HepG2 (cell line): Measurements from ENCODE around the gene GPS2. TPM values are rescaled to one million over a fixed set of nuclear protein-coding genes. Genes with fewer than 3 reads are reported as not detected.

Experiments
- CHD2 ChIP-seq: IDR thresholded peaks from 2 replicates; pipeline ENCODE4 v1.6.1; 2011; ENCODE audit warnings: low read depth, low read length, improper control_type of control experiment
- CREM ChIP-seq, 2 experiments: sonication (generic) in 1 of 2; formaldehyde crosslinking in 1 of 2; IDR thresholded peaks; 2 replicates each; pipeline versions ENCODE4 v1.4.0 to v1.6.1; 2016 to 2020; ENCODE audit warnings: antibody characterized with exemption in 1 of 2, mild to moderate bottlenecking in 1 of 2, missing genetic modification reagents in 1 of 2
- ELF3 ChIP-seq: IDR thresholded peaks from 2 replicates; pipeline ENCODE4 v1.6.1; 2016; ENCODE audit warnings: missing genetic modification reagents, missing compliant biosample characterization
- MAFF ChIP-seq: IDR thresholded peaks from 2 replicates; pipeline ENCODE4 v1.6.1; 2011; ENCODE audit warnings: low read depth, low read length, improper control_type of control experiment
- NAIF1 ChIP-seq: sonication (generic); formaldehyde crosslinking; IDR thresholded peaks from 2 replicates; pipeline ENCODE4 v1.5.0; 2020; ENCODE audit warnings: mild to moderate bottlenecking, missing genetic modification reagents, borderline replicate concordance
- NCOA2 ChIP-seq: sonication (generic); formaldehyde crosslinking; IDR thresholded peaks from 2 replicates; pipeline ENCODE4 v1.8.0; 2022; ENCODE audit warnings: inconsistent platforms
- PCBP2 ChIP-seq: fragments of 200-400 bp; formaldehyde crosslinking; optimal IDR thresholded peaks from 2 replicates; pipeline ENCODE3; 2018; ENCODE audit warnings: low read length, low read depth; ENCODE audit not compliant: poor library complexity, severe bottlenecking
- SMARCC2 ChIP-seq: fragments of 450-650 bp; IDR thresholded peaks from 2 replicates; pipeline ENCODE4 v1.6.1; 2017; ENCODE audit warnings: antibody characterized with exemption, mild to moderate bottlenecking
- THAP9 ChIP-seq: sonication (generic); formaldehyde crosslinking; IDR thresholded peaks from 2 replicates; pipeline ENCODE4; 2020; ENCODE audit warnings: missing genetic modification reagents, mild to moderate bottlenecking, borderline replicate concordance
- ZBTB40 ChIP-seq, 2 experiments: fragments of 450-650 bp in 1 of 2; sonication (generic) in 1 of 2; formaldehyde crosslinking in 1 of 2; IDR thresholded peaks; 2 replicates each; pipeline versions ENCODE4 v1.6.1 to v1.8.0; 2016 to 2022; ENCODE audit warnings: antibody characterized with exemption in 1 of 2, mild to moderate bottlenecking in 1 of 2, missing genetic modification reagents in 1 of 2
- ZNF337 ChIP-seq: sonication (generic); formaldehyde crosslinking; IDR thresholded peaks from 2 replicates; pipeline ENCODE4 v1.5.1; 2020; ENCODE audit warnings: missing genetic modification reagents, low read depth, mild to moderate bottlenecking, borderline replicate concordance
- ZNF558 ChIP-seq: sonication (generic); formaldehyde crosslinking; IDR thresholded peaks from 2 replicates; pipeline ENCODE4 v1.9.0; 2022; ENCODE audit warnings: mild to moderate bottlenecking, missing genetic modification reagents, borderline replicate concordance
- polyA plus RNA-seq, 8 experiments: library from polyadenylated mRNA; depleted of rRNA in 3 of 8; stranded (reverse) in 7 of 8; unstranded in 1 of 8; fragments of >200 nt; fragmentation: Illumina TruSeq in 4 of 8; extraction: Trizol in 4 of 8; gene quantifications; 2 replicates each; pipeline versions ENCODE4 v1.2.1 to v1.2.3, GENCODE V29; 2011 to 2016; ENCODE audit warnings: low read depth in 4 of 8, missing spikeins in 1 of 8, mixed read lengths in 1 of 8; ENCODE audit not compliant: insufficient read depth in 1 of 8
- total RNA-seq, 5 experiments: library from RNA; depleted of rRNA; stranded (reverse); fragments of >200 nt; fragmentation: Illumina TruSeq; extraction: Trizol; gene quantifications; 2 replicates each; pipeline ENCODE4 v1.2.3, GENCODE V29; 2016; ENCODE audit warnings: low read depth in 1 of 5
- TF ChIP-seq, protein P1 (sequence below): sonication (generic); formaldehyde crosslinking; IDR thresholded peaks from 2 replicates; pipeline ENCODE4 v1.5.1; 2020; ENCODE audit warnings: mild to moderate bottlenecking, missing genetic modification reagents

The GPS2 gene
- total and polyA plus RNA-seq, 2 of the 13 experiments (the other 11 are each of a cell fraction or from before 2014, with no cell fraction given): 58.0 to 59.4 TPM

DNA sequence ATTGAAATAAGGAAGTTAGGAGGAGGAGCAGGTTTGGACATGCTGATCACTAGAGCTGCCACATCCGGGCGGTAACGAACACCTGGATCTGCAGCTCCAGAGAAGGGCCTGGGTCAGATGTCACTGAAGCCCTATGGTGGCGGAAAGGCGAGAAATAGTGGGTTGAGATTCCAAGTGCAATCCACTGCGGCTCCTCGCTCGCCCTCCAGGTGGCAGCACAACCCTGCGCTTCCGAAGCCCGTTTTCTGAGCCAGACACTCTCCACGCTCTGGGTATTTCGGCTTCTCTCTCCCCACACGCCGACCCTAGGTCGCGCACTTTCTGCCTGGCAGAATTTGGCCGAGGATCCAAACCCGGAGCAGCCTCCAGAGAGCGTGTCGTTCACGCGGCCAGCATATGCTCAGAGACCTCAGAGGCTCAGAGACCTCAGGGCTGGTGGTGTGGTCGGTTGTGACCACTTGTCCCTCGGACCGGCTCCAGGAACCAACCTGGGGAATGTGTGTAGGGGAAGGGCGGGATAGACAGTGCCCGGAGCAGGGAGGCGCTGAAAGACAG, 34.6 kb downstream of the GPS2 start (continued):
- TF ChIP-seq, protein P1, sequence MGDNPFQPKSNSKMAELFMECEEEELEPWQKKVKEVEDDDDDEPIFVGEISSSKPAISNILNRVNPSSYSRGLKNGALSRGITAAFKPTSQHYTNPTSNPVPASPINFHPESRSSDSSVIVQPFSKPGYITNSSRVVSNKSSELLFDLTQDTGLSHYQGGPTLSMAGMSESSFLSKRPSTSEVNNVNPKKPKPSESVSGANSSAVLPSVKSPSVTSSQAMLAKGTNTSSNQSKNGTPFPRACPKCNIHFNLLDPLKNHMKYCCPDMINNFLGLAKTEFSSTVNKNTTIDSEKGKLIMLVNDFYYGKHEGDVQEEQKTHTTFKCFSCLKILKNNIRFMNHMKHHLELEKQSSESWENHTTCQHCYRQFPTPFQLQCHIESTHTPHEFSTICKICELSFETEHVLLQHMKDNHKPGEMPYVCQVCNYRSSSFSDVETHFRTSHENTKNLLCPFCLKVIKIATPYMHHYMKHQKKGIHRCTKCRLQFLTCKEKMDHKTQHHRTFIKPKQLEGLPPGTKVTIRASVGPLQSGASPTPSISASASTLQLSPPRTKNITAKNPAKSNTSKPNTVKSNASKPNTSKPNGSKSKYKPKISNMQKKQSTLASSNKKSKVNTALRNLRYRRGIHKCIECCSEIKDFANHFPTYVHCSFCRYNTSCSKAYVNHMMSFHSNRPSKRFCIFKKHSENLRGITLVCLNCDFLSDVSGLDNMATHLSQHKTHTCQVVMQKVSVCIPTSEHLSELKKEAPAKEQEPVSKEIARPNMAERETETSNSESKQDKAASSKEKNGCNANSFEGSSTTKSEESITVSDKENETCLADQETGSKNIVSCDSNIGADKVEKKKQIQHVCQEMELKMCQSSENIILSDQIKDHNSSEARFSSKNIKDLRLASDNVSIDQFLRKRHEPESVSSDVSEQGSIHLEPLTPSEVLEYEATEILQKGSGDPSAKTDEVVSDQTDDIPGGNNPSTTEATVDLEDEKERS (CRISPR knock-in tag): peak; percentile 24; the same call in 1 of the 2 replicates
- no peak for TF ChIP-seq SMARCC2
- no peak; the same call in 1 of the 2 replicates for TF ChIP-seq ZNF558
- no peak for TF ChIP-seq CREM (IDR thresholded peaks at IDR 0.05)
- TF ChIP-seq CREM (CRISPR knock-in tag; IDR thresholded peaks at IDR 0.05): no peak
- TF ChIP-seq PCBP2: no peak
- no peak for TF ChIP-seq ZBTB40 (IDR thresholded peaks at IDR 0.05)
- TF ChIP-seq ZBTB40 (CRISPR knock-in tag; IDR thresholded peaks at IDR 0.05): no peak
- TF ChIP-seq MAFF: no peak
- peak; percentile 81; the same call in 1 of the 2 replicates for TF ChIP-seq ZNF337 (CRISPR knock-in tag)
- TF ChIP-seq CHD2: no peak
- no peak for TF ChIP-seq ELF3
- peak; percentile 90 for TF ChIP-seq NAIF1
- peak; percentile 37; the same call in 1 of the 2 replicates for TF ChIP-seq NCOA2 (CRISPR knock-in tag)
- peak; percentile 75; the same call in 1 of the 2 replicates for TF ChIP-seq THAP9
